DND-41 (cell line): Measurements from ENCODE around the gene CADPS.

Source experiments
- ATAC-seq: fragments of 200-7000 bp; cut with Tn5 transposase; 3 replicates; pipeline ENCODE4 v1.9.1; 2021; ENCODE audit warnings: low read depth; ENCODE audit not compliant: insufficient read depth
- DNase-seq: peaks from one replicate; pipeline ENCODE4 v3.0.0-alpha.2; 2020
- H2AFZ ChIP-seq: 2 replicates; pipeline ENCODE4 v1.6.0; 2012; ENCODE audit warnings: low read depth, low read length
- H3K27ac ChIP-seq: 2 replicates; pipeline ENCODE4 v1.5.1; 2012; ENCODE audit warnings: low read length, inconsistent platforms
- H3K27me3 ChIP-seq: fragments of 200-600 bp; sonication (generic); 2 replicates; pipeline ENCODE4 v1.6.0; 2012; ENCODE audit warnings: low read length, mild to moderate bottlenecking, inconsistent platforms; ENCODE audit not compliant: insufficient read depth, poor library complexity
- H3K36me3 ChIP-seq: 2 replicates; pipeline ENCODE4 v1.5.1; 2012; ENCODE audit warnings: low read length, inconsistent platforms; ENCODE audit not compliant: insufficient read depth
- H3K4me1 ChIP-seq: 2 replicates; pipeline ENCODE4 v1.5.1; 2012; ENCODE audit warnings: mild to moderate bottlenecking, low read length; ENCODE audit not compliant: insufficient read depth
- H3K4me2 ChIP-seq: 2 replicates; pipeline ENCODE4 v1.6.0; 2012; ENCODE audit warnings: mild to moderate bottlenecking, moderate library complexity, low read length, inconsistent platforms; ENCODE audit not compliant: insufficient read depth
- H3K4me3 ChIP-seq, 2 experiments: fragments of 200-600 bp in 1 of 2; shearing (Covaris generic) in 1 of 2; 2 replicates each; pipeline ENCODE4 v1.5.1; 2012 to 2016; ENCODE audit warnings: inconsistent platforms in 2 of 2, low read length in 2 of 2, mild to moderate bottlenecking in 2 of 2, low read depth in 1 of 2, moderate library complexity in 1 of 2
- H3K79me2 ChIP-seq: 2 replicates; pipeline ENCODE4 v1.6.0; 2012; ENCODE audit warnings: low read length, inconsistent platforms; ENCODE audit not compliant: insufficient read depth
- H3K9ac ChIP-seq: 2 replicates; pipeline ENCODE4 v1.6.0; 2012; ENCODE audit warnings: low read depth, mild to moderate bottlenecking, inconsistent platforms, low read length, moderate library complexity
- H3K9me3 ChIP-seq: 2 replicates; pipeline ENCODE4 v1.5.1; 2012; ENCODE audit warnings: low read length, moderate library complexity, mild to moderate bottlenecking, inconsistent platforms; ENCODE audit not compliant: insufficient read depth, severe bottlenecking
- H4K20me1 ChIP-seq: 2 replicates; pipeline ENCODE4 v1.6.0; 2012; ENCODE audit warnings: low read length; ENCODE audit not compliant: insufficient read depth
- EZH2 ChIP-seq: IDR thresholded peaks from 3 replicates; pipeline ENCODE4 v1.6.1; 2012; ENCODE audit warnings: borderline replicate concordance, low read depth, mild to moderate bottlenecking, moderate library complexity, low read length, inconsistent platforms; ENCODE audit not compliant: severe bottlenecking
- TF ChIP-seq, protein P1 (sequence below): IDR thresholded peaks from 2 replicates; pipeline ENCODE4 v1.5.1; 2012; ENCODE audit warnings: borderline replicate concordance, low read length, moderate library complexity, mild to moderate bottlenecking; ENCODE audit not compliant: poor library complexity, severe bottlenecking; ENCODE audit errors: extremely low read depth

The CADPS gene

DNA sequence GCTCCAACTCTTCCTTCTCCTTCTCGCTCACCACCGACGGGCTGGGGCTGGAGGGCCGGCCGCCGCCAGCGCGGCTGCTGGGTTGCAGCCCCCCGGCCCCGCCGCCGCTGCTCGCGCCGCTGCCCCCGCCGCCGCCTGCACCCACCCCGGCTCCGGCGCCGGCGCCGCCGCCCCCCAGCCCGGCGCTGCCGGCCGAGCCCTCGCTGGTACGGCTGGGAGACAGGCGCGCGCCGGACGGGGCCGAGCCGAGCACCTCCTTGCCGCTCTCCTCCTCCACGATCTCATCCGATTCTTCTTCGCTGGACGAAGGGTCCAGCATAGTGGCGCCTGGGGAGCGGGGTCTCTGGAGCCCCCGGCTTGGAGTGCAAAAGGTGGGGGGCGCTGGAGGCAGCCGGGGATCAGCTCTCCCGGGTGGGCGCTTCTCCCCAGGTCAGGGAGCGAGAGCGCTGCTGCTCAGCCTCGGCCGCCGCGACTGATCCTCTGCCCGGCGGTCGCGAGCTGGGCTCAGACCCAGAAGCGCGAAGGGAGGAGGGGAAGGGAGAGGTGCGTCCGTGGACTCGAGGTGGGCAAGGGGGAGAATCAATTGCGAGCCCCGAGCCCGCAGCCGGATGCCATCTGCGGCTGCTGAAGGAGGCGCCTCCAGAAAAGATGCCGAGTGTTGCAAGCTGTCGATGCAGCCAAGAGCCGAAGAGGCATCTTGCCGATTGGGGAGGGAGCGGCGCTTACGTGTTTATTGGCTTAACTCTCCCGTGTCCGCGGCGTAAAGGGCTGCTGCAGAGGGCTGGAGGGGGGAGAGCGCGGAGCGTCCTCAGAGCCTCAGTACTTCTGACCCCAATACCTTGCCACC lies at the start of gene CADPS:
Gene CADPS, minus strand, starts transcription at position 706 of the 847 bp plus-strand sequence. Its CDS starts 387 bp downstream, at position 319.
- Histone ChIP-seq H3K9me3 (no peaks in the 10 kb centered on the region), H3K4me2 (no peak within 1 kb of the TSS), H2AFZ (no peak within 1 kb of the TSS), H3K4me1 (no peaks in the 10 kb centered on the region), H3K79me2 (no peaks in the 10 kb centered on the region), H3K36me3 (no peaks in the 10 kb centered on the region), H3K27me3 (no peaks in the 10 kb centered on the region), H3K9ac (no peak within 1 kb of the TSS), H3K4me3 (no peak within 1 kb of the TSS), H3K27ac (no peak within 1 kb of the TSS), H4K20me1 (no peaks in the 10 kb centered on the region)
- ATAC-seq = no peak
- TF ChIP-seq, protein P1, sequence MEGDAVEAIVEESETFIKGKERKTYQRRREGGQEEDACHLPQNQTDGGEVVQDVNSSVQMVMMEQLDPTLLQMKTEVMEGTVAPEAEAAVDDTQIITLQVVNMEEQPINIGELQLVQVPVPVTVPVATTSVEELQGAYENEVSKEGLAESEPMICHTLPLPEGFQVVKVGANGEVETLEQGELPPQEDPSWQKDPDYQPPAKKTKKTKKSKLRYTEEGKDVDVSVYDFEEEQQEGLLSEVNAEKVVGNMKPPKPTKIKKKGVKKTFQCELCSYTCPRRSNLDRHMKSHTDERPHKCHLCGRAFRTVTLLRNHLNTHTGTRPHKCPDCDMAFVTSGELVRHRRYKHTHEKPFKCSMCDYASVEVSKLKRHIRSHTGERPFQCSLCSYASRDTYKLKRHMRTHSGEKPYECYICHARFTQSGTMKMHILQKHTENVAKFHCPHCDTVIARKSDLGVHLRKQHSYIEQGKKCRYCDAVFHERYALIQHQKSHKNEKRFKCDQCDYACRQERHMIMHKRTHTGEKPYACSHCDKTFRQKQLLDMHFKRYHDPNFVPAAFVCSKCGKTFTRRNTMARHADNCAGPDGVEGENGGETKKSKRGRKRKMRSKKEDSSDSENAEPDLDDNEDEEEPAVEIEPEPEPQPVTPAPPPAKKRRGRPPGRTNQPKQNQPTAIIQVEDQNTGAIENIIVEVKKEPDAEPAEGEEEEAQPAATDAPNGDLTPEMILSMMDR = no peak
- no peak for TF ChIP-seq EZH2
- DNase-seq = no peak

DNA sequence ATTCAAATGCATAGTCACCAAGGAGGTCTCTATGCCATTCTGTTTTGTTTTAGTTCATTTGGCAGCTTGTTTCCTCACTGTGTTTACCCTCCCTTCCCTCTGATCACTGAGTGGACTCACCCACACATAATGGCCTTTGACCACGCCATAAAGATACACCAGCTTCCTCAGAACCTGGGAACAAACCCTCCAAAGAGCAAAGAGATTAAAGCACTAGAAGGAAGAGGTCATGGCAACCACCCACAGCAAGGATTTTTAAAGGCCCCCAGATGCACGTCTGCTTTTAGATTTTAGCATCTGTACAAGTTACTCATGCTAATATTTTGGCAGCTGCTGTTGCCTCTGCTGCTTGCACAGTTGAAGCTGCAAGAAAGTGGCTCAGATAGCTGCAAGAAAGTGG lies 47.9 kb upstream of the CADPS start:
- Histone ChIP-seq H3K9me3 (no peaks in the 10 kb centered on the region), H3K27me3 (no peaks in the 10 kb centered on the region), H4K20me1 (no peaks in the 10 kb centered on the region), H3K9ac (no peak overlapping the region), H3K27ac (no peak overlapping the region), H2AFZ (no peak overlapping the region), H3K79me2 (no peaks in the 10 kb centered on the region), H3K4me2 (no peak overlapping the region), H3K4me1 (peaks cover 7% of the 10 kb centered on the region), H3K4me3 (no peak overlapping the region), H3K36me3 (no peaks in the 10 kb centered on the region)
- ATAC-seq (no peak), DNase-seq (no peak)
- TF ChIP-seq, protein P1 = no peak
- TF ChIP-seq EZH2 = no peak

DNA sequence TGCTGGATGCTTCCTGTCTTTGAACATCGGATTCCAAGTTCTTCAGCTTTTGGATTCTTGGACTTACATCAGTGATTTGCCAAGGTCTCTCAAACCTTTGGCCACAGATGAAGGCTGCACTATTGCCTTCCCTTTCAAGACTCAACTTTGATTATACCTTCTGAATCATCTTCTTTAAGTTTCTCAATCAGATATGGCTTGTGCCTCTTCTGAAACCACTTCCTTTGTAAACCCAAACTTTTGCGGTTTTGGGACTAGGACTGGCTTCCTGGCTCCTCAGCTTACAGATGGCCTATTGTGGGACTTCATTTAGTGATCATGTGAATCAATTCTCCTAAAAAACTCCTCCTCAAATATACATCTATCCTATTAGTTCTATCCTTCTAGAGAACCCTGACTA lies 47.1 kb upstream of the CADPS start:
- Histone ChIP-seq H3K27ac (no peak overlapping the region), H3K9me3 (no peaks in the 10 kb centered on the region), H2AFZ (no peak overlapping the region), H3K4me3 (no peak overlapping the region), H4K20me1 (no peaks in the 10 kb centered on the region), H3K9ac (no peak overlapping the region), H3K36me3 (no peaks in the 10 kb centered on the region), H3K79me2 (no peaks in the 10 kb centered on the region), H3K4me1 (peaks cover 7% of the 10 kb centered on the region), H3K27me3 (no peaks in the 10 kb centered on the region), H3K4me2 (no peak overlapping the region)
- DNase-seq (peak; percentile 7), ATAC-seq (peak; percentile 52; the same call in 2 of the 3 replicates)
- TF ChIP-seq, protein P1 = no peak
- TF ChIP-seq EZH2 = no peak

DNA sequence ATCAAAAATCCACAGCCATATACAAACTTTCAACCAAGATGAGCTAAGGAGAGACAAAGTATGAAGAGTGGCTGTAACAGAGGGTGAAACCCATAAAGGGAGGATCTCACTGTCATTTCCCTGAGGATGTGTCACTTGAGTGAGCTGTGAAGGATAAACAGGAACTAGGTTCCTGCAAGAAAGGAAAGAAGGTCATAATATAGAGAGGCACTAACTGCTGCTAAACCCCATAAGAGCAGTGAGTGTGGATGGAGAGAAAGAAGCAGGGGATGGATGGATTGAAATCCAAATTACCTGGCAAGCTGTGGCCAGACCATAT lies 45.2 kb upstream of the CADPS start:
- ATAC-seq (no peak), DNase-seq (no peak)
- TF ChIP-seq, protein P1 = no peak
- TF ChIP-seq EZH2 = no peak
- peaks cover 7% of the 10 kb centered on the region for H3K4me1 ChIP-seq
- no peaks in the 10 kb centered on the region for H3K79me2 ChIP-seq
- H3K9me3 ChIP-seq = no peaks in the 10 kb centered on the region
- no peak overlapping the region for H3K27ac ChIP-seq
- H3K27me3 ChIP-seq = no peaks in the 10 kb centered on the region
- H3K36me3 ChIP-seq = no peaks in the 10 kb centered on the region
- H4K20me1 ChIP-seq = no peaks in the 10 kb centered on the region
- no peak overlapping the region for H3K4me2 ChIP-seq
- H2AFZ ChIP-seq = no peak overlapping the region
- H3K4me3 ChIP-seq = no peak overlapping the region
- H3K9ac ChIP-seq = no peak overlapping the region
